GM19351 (cell line): ENCODE results near the gene WHRN.

Experiments
- ATAC-seq: cut with Tn5 transposase; IDR thresholded peaks from one replicate; pipeline ENCODE4 v1.9.1; 2021; ENCODE audit warnings: mild to moderate bottlenecking, moderate library complexity; ENCODE audit not compliant: unreplicated experiment

The WHRN gene

GRCh38 chr9:114451707-114452031 lies 53.6 kb downstream of the WHRN start:
- no peak for ATAC-seq

DNA sequence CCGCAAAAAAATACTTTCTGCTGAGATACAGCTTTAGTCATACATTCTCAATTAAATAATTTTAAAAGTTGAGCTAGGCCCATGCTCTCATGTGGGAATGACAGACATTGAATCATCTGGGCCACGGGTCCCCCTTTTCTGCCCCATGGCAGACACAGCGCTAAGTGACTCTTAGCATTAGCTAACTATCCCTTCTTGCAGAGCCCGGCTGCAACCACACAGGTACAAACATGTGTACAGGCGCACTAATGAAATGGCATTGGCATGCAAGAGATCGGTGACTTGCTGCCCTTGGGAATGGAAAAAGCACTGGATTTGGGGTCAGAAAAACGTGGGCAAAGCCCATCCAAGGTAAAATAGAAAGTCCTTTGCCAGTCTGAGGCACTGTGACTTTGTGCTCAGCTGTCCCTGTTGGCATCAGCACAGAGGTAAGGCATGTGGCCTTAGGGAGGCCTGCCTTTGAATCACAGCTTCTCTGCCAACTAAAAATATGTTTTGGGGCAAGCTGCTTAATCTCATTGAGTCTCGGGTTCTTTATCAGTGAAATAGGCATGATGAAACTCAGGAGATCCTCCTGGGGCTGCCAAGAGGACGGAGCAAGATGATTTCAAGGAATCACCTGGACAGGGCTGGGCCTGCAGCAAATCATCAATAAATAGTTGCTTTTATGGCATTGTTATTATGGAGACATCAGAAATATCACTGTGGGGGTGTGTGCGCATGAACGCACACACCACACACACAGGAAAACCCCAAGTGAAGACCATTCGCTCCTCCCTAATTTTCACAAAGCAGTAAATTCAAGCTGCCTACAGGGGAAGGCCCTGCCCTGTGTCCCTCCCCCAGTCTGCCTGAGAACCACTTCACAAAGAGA lies 54.2 kb downstream of the WHRN start:
- ATAC-seq: peak; percentile 65

DNA sequence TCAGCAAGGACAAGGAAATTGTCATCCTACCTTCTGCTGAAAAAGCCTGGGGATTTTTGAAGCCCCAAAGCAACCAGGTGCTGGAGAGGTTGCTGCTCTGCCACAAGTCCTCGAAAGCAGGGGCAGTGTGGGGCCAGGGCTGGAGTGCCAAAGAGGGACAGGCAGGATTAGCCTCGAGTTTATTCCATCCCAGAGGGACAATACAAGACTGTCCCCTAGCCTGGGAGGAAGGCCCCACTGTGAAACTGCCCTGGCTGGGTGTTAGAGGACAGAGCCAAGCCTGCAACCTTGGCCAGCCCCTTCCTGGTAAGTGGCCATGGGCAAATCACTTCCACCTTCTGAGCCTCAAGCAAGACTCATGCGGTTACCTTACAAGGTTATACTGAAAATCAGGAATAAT lies 55.1 kb downstream of the WHRN start:
- ATAC-seq: no peak

- ATAC-seq: no peak
Observed at GRCh38 chr9:114449236-114449635, 56.0 kb downstream of the WHRN start.

DNA sequence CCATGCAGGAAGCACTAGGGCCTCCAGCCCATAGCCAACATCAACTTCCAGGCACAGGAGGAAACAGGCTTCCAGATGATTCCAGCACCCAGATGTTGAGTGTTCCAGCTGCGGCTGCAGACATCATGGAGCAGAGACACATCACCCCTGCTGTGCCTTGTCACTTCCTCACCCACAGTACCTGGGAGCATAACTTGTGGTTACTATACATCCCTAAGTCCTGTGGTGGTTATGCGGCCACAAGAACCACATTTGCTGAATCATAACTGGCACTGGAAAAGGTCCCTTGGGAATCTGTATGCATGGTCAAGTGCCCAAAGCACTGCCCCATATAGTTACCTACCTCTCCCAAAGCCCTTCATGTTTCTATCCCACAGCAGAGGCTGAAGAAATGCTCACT lies 56.6 kb downstream of the WHRN start:
- ATAC-seq: no peak

DNA sequence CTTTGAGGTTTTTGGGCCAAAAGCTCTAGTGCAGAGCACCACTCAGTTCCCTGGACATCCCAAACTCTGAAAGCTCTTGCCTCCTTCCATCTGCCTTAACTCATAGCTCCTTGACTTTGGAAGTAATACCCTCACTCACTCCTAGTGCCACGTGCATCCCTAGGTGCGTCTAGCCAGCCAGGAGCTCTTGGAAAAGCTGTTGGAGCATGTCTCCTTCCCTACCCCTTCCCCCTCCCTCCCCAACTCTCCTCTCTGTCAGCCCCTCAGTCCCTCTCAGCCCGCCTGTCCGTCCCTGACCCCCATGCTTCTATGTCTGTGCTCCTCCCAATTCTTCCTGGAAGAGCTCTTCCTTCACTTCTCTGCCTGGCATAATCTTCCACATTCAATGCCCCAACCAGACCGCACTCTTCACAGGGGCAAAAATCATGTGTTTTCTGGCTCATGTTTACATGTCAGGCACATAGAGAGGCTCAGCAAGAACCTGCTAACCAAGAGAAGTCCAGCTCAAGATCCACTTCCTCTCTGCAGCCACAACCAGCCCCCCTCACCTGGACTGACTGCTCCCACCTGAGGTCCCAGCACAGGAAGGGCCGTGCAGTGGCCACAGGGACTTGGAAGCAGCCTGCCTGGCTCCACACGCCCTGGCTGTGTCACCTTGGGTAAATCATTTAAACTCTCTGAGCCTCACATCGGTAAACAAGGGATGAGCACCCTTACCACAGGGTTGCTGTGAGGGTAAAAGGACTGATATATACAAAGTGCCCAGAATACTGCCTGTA lies 58.4 kb downstream of the WHRN start:
- ATAC-seq: no peak

DNA sequence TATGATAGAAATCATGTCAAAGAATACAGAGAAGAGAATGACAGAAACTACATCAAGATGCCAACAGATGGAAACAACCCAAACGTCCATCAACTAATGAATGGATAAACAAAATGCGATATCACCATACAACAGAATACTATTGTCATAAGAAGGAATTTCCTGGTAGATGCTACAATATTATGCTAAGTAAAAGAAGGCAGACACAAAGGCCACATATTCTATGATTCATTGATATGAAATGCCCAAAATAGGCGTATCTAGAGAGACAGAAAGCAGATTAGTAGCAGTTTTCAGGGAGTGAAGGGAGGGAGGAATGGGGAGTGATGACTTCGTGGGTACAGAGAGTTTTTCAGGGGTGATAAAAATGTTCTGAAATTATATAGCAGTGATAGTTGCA lies 59.2 kb downstream of the WHRN start:
- no peak for ATAC-seq

DNA sequence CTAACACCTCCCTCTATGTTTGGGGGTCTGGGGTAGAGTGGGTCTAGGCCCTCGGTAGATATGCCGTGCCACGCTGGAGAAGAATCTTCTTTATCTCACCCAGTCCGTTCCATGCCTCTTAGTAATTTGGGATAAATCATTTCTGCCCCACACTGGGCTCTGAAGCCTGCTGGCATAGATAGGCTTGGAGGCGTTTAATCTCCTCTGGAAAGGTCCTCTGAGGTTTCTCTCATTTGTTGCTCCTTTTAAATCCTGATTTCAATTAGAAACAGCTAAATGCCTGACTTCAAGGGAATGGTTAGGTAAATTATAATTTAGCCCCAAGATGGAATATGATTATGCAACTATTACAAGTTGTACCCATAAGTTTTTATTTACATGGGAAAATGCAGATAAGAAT lies 59.7 kb downstream of the WHRN start:
- no peak for ATAC-seq

DNA sequence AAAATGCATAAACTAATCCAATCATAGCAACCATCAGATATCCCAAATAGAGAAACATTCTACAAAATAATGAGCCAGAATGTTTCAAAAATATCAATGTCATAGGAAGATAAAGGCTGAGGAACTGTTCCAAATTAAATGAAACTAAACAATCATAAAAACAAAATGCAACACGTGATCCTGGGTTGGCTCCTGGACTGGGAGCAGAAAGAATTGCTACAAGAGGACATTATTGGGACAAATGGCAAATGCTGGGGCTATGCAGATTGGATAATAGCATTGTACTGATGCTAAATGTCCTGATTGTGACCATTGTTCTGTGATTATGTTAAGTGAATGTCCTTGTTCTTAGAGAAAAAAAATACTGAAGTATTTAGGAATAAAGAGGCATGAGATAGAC lies 63.3 kb downstream of the WHRN start:
- ATAC-seq: no peak

DNA sequence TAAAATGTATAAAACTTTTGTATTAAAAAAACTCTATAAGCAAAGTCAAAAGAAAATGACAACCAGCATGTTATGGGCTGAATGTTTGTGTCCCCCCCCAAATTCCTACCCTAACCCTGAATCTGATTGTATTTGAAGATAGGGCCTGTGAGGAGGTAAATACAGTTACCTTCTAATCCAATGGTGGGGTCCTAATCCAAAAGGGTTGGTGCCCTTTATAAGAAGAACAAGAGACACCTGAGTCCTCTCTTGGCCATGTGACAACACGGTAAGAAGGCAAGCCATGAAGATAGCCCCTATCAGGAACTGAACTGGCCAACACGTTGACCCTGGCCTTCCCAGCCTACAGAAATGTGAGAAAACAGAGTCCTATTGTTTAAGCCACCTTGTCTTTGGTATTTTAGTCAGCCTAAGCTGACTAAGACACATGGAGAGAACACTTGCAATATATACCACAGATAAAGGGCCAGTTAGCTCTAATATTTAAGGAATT lies 67.8 kb downstream of the WHRN start:
- no peak for ATAC-seq

DNA sequence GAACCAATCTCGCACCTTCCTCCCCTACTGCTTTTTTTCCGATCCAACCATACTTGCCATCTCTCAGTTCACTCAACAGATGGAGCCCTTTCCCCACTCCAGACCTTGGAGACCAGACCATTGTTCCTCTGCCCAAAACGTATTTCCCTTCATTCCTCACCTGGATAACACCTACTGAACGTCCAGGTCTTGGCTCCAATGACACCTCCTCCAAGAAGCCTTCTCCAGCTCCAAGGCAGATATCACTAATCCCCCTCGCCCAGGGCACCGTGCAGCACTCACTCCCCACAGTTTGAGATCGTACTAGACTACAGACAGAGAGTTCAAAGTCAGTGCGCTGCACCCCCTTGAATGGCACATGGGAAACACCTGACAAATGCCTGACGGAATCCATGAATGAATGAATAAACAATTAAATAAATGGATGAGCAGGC lies 70.4 kb downstream of the WHRN start:
- no peak for ATAC-seq

- ATAC-seq: no peak
Observed at GRCh38 chr9:114433720-114434255, 71.5 kb downstream of the WHRN start.

- ATAC-seq: no peak
Observed at GRCh38 chr9:114433086-114433485, 72.2 kb downstream of the WHRN start.

- no peak for ATAC-seq
Observed at GRCh38 chr9:114432323-114433067, 72.8 kb downstream of the WHRN start.

DNA sequence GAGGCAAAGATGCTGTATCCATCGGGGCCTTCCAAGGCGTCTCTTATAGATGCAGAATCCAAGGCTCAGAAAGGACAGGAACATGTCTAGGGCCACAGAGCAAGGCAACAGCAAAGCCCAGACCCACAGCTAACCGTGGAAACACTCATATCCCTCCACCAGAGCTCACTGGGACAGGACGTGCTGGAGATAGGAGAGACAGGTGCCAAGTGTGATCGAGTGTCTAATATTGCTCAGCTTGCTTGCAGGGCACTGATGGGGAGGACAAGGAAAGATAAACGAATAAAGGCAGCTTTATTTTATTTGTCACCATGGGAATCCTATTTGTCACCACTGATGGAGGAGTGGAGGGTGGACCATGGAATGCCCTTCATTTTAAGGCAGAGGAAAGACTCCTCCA lies 73.5 kb downstream of the WHRN start:
- ATAC-seq: no peak

GRCh38 chr9:114431003-114431402 lies 74.3 kb downstream of the WHRN start:
- ATAC-seq: no peak

DNA sequence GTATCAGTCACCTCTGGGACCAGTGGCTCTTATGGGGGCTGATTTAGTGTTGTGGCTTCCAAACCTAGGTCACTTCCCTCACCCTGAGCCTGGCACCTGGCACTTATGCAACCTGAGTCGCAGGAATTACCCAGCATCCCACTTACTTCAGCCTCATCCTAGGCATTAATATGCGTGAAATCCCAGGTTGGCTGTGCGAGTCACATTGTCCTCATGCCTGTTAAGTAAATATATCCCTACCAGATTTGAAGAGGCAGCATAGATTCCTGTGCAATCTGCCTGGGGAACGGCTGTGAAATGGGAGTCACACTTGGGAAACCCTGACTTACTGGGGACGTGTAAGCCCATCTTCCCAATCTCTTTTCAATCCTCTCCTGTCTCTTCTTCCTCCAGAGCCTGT lies 74.8 kb downstream of the WHRN start:
- ATAC-seq: no peak

- ATAC-seq: no peak
Observed at GRCh38 chr9:114429488-114429887, 75.8 kb downstream of the WHRN start.

DNA sequence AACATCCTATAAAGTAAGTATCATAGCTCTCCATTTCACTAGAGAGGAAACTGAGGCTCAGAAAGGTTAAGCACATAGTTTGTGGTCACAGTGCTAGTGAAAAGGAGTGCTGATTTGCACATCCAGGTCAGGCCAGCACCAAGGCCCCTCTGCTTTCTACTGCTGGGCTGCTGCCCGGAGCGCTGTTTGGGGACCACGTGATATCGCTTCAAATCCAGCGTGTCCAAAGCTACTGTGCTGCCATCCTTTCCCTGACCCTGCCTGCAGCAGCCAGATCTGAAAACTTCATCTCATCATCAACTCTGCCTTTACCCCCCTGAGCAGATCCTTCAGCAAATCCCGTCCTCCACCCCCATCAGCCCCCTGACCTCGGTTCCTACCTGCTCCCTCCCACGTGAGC lies 76.8 kb downstream of the WHRN start:
- no peak for ATAC-seq

- no peak for ATAC-seq
Observed at GRCh38 chr9:114427644-114428043, 77.6 kb downstream of the WHRN start.
